SHP77 (cell line): Measurements from ENCODE around the gene HSPA8.
"Not testable (repeated sequence)": the region's sequence is repeated elsewhere in the genome, so short reads cannot be mapped to it uniquely, and the experiment has no call there.

ENCODE experiments used
- DNase-seq, 2 experiments: peaks; one replicate each; lab custom pipeline; 2025; lab: John Stamatoyannopoulos, UW

The HSPA8 gene

GRCh38 chr11:123072332-123072761 lies 10.4 kb upstream of the HSPA8 start:
- DNase-seq: no peak

- no peak for DNase-seq
Observed at GRCh38 chr11:123069908-123070821, 8.2 kb upstream of the HSPA8 start.

GRCh38 chr11:123065621-123066020 lies 3.7 kb upstream of the HSPA8 start:
- no peak for DNase-seq

- no peak for DNase-seq
Observed at GRCh38 chr11:123063826-123064657, 2.1 kb upstream of the HSPA8 start.

- peak; percentile 12 to 32 for DNase-seq
Observed at GRCh38 chr11:123062892-123063825, 1.2 kb upstream of the HSPA8 start.

- DNase-seq: peak; percentile 95 to 99
Observed at GRCh38 chr11:123062158-123062891, 389 bp upstream of the HSPA8 start.

- no peak for DNase-seq
Observed at GRCh38 chr11:123060277-123061000, 1.5 kb downstream of the HSPA8 start.

GRCh38 chr11:123059041-123059920 lies 2.7 kb downstream of the HSPA8 start:
- not testable (repeated sequence) for DNase-seq

GRCh38 chr11:123057661-123058305 lies 4.2 kb downstream of the HSPA8 start:
- no peak for DNase-seq

GRCh38 chr11:123056835-123057491 lies 5.0 kb downstream of the HSPA8 start:
- DNase-seq: no peak

GRCh38 chr11:123055191-123055901 lies 6.6 kb downstream of the HSPA8 start:
- no peak for DNase-seq

- peak; percentile 36 to 58 for DNase-seq
Observed at GRCh38 chr11:123054301-123055065, 7.5 kb downstream of the HSPA8 start.

- no peak for DNase-seq
Observed at GRCh38 chr11:123052901-123053721, 8.8 kb downstream of the HSPA8 start.

GRCh38 chr11:123051634-123052033 lies 10.3 kb downstream of the HSPA8 start:
- DNase-seq: no peak

- no peak for DNase-seq
Observed at GRCh38 chr11:123051146-123051545, 10.8 kb downstream of the HSPA8 start.

- no peak for DNase-seq
Observed at GRCh38 chr11:123047947-123048293, 14.0 kb downstream of the HSPA8 start.
